ENCODE measurements around the gene ST14.
"Not testable (repeated sequence)": the region's sequence is repeated elsewhere in the genome, so short reads cannot be mapped to it uniquely, and the experiment has no call there.

ST14 gene

DNA sequence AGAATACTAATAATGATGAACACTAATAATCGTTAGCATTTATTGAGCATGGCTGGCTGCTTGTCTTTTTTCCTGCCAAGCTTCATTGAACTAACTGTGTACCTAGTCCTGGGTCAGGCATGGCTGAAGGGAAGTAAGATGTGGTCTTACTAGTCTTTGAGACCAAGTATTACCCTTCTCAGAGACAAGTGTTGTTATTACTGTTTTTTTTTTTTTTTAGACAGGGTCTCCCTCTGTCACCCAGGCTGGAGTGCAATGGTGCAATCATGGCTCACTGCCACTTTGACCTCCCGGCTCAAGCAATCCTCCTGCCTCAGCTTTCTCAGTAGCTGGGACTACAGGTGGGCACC lies 4.6 kb downstream of the ST14 start:
- no peak for DNase-seq (ENCODE audit: low spot score)

DNA sequence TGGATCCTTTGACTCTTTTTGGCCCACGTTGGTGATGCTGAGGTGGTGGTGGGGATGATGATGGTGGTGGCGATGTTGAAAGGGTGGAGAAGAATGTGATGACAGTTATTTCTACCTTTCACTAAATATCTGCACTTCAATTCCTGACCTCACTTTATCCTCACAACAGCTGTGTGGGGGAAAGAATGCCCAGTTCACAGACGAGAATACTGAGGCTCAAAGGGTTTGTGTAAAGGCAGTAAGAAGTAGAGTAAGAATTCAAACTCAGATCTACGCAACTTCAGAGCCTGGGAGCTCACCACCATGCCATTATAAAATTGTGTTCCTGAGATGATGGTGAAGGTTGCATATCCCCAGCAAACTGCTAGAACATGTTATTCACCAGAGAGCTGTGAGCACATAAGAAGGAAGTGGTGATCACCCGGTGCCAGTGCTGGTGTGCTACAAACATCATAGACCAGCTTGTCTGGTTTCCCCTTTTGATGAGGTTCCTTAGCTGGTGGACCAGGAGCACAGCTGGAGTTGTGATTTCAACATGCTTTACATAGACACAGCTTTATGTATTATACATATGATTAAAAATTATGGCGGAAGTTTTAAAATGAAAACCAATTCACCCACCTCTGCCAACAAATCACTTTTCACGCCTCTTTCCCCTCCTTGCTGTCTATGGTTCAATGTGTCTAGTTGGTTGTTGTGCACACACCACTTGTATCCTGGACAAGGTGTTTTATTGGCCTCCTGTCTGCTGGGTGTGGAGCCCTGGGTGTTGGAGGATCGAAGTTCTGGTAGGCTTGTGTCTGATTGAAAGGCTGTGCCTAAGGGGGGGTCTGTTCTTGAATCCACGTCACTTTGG lies 6.2 kb downstream of the ST14 start:
- DNase-seq (ENCODE audit: low spot score) = peak; percentile 91

DNA sequence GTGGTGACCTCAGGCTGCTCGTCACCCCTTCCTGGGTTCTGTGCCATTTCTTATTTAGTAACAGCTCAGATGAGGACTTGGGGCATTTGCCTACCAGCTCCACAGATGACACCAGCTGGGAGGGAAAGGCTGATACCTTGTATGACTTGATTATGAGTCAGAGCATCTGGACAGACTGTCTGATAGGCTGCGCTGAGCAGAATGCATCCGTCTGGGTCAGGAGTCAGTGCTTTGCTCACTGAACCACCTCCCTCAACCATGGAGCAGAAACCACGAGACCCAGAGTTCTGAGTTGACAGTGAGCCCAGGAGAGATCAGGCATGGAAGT lies 6.8 kb downstream of the ST14 start:
- peak; percentile 97 for DNase-seq (ENCODE audit: low spot score)

DNA sequence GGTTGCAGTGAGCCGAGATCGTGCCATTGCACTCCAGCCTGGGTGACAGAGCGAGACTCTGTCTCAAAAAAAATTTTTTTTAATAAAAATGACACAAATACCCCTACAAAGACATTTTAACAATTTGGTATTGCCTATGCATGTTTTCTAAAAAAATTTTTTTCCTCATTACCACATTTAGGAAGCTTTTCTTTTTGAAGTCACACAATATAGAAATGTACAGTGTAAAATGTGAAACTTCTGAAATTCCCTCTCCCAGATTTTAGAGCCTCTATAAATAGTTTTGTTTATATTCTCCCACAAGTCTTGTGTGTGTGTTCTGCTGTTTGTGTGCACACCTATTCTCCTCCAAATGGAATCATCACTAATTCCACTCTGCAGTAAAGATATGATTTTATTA lies 7.6 kb downstream of the ST14 start:
- DNase-seq (ENCODE audit: low spot score) = no peak

DNA sequence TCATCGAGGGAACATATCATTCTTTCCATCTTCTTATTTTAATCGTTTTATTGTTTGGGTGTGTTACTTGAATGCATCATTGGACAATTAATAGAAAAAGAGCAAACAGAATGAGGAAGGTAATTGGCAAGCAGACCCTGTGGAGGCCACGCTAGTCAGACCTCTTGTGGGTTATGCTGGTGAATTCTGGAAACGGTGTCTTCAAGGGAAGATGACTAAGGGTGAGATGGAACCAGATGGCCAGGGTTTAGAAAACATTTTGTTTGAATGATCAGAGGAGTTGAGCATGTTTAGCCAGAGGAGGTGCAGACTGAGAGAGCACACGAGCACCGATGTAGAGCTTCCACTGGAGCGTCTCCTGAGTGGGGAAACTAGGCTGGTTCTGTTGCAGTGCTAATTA lies 8.5 kb downstream of the ST14 start:
- DNase-seq (ENCODE audit: low spot score) = peak; percentile 58

DNA sequence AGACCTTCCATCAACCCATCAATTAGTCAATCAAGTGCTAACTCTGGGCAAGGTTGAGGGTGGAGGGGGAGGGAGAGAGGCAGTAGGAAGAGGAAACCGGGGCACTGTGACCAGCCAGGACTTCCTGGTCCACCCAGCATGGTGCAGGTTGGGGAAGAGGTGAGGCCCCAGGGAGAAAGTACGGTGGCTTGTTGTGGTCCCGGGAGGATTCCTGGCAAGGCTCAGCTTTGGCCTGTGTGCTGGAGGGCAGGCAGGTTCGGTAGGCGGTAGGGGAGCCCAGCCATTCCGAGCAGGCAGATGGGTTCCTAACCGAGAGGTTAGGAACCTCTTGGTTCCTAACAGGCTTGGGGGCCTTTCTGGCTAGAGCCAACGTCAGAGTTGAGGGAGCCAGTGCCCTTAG lies 10.8 kb downstream of the ST14 start:
- no peak for DNase-seq (ENCODE audit: low spot score)

DNA sequence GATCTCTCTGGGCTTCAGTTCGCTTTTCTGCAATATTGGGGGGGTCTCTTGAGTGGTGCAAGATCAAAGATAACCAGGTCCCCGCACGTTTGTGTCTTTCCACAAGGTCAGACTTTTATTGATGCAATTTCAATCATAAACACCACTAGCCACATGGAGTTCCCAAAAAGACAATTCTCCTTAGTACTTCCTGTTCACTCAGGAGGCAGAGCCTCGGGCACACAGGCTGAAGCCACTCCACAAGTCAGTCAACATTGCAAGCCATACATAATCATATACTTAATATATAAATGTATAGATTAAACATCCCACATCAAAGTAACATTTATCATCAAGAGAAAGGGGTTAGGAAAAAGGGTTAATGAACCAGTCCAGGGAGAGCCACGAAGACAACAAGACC lies 12.0 kb downstream of the ST14 start:
- DNase-seq (ENCODE audit: low spot score) = no peak

DNA sequence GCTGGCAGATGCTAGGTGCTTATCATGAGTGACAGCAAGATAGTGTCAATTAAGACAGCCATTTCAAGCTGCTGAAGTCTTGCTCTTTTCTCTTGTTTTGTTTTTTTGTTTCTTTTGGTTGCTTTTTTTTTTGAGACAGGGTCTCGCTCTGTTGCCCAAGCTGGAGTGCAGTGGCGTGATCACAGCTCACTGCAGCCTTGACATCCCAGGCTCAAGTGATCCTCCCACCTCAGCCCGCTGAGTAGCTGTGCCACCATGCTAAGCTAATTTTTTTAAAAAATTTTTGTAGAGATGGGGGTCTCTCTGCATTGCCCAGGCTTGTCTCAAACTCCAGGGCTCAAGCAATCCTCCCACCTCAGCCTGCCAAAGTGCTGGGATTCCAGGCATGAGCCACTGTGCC lies 12.4 kb downstream of the ST14 start:
- not testable (repeated sequence) for DNase-seq (ENCODE audit: low spot score)

DNA sequence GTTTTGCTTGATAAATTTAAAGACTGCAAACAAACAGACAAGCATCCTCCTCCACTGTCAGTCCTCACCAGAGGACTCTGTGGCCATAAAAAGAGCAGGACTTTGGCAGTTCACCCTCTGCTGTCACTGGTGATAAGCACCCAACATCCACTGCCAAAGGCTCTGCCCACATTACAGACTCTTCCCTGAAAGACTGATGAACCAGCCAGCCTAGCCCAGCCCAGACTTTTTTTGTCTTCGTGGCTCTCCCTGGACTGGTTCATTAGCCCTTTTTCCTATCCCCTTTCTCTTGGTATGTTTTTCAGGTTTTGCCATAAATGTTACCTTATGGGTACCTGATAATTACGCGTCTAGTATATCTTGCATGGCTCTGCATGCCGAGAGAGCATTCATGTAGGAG lies 15.1 kb downstream of the ST14 start:
- peak; percentile 25 for DNase-seq (ENCODE audit: low spot score)

DNA sequence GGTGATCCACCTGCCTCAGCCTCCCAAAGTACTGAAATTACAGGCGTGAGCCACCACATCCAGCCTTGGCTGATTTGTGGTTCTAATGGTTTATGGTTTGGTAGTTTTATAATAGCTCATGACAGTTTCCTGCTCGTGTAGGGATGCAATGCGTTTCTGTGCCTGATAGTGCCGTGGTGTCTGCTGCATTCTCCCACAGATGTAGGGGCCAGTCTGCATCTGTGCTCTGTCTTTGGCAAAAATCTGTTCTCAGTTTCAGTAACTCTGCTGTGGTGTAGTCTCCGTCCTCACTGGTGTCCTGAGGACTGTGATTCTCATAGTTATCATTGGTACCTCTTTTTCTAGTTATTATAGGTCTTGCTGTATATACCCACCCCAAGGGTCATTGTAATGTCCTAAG lies 16.3 kb downstream of the ST14 start:
- DNase-seq (ENCODE audit: low spot score) = peak; percentile 82

DNA sequence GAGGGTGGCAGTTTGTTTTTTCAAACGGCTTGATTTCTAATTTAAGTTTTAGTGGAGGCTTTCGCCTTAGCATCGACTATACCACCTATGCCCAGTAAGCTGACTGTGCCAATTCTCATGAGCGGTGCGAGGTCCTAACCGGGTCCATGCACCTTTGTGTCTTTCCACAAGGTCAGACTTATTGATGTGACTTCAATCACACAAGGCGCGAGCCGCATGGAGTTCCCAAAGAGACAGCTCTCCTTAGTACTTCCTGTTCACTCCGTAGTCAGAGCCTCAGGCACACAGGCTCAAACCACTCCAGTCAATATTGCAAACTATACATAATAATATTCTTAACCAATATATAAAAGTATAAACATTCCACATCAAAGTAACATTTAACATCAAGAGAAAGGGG lies 18.2 kb downstream of the ST14 start:
- DNase-seq (ENCODE audit: low spot score) = peak; percentile 22

DNA sequence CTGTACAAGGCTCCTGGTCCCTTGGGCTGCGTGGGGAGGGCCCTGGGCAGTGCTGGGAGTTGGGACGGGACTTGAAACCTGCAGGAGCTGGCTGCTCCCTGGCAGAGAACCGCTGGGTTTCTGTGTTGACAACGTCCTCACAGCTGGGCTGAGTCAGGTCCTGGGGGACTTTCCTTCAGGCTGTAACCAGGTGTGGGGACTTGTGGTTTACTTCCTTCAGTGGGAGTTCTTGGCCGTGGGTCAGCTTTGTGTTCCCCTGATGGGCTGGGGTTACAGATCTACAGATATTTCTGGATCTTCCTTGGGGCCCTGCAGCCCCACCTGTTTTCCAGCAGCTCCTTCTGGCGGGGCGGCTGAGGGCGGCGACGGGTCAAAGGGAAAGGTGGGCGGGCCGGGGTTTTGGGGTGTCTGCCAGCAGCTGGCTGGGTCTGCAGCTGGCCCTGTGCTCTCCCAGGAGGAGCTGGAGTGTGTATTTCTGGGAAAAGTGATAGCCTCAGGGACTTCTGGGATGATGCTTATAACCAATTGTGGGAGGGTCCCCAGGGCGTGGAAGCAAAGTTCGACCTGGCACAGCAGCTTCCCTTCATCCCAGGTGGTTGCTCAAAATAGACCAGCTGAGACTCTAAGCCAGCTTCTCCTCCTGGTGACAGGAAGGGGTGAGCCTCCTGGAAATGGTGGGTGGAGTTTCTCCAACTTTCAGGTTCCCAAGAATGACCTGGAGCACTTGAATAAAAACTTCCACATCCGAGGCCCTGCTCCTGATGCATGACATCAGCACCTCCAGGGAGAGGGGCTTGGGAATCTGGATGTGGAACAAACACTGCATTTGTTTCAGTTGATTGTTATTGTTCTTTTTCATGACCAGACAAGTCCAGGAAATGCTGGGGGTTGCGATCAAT lies 19.1 kb downstream of the ST14 start:
- peak; percentile 88 for DNase-seq (ENCODE audit: low spot score)

DNA sequence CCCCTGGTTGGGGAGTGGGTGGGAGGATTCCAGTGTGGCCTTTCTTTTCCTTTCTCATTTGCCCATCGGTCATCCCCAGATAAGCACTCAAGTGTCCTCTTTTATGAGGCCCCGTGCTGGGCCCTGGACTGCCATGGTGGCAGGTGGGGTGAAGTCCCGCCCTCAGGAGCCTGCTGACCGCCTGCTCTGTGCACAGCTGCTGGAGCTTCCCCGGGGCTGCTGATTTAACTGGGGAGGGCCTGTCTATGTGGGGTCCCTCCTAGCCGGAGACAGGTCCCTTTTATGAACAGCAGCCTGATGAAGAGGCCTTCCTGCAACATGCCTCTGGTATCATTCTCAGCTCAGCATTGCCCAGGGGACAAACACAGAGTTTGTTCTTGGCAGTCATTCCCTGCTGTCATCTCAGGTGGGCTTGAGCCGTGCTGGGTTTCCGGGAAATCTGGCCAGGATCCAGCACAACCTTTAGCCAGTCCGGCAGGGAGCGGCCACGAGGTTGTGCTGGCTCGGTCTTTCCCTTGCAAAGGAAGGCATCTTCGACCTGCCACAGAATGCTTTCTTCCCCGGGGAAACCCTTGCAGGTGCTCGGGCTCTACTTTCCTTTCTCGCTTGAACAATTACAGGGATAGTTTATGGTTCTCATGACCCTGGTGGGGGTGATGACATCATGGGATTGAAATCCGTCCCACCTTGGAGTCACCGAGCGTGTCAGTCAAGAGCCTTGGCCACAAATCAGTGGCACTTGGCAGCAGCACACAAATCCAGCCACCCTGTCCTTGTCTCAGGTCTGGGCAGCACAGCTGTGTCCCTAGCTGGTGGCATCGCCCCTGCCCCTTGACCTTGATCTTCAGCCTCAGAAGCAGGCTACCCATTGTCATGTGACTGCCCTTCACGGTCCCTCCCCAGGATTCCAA lies 20.1 kb downstream of the ST14 start:
- peak; percentile 82 for DNase-seq (ENCODE audit: low spot score)

DNA sequence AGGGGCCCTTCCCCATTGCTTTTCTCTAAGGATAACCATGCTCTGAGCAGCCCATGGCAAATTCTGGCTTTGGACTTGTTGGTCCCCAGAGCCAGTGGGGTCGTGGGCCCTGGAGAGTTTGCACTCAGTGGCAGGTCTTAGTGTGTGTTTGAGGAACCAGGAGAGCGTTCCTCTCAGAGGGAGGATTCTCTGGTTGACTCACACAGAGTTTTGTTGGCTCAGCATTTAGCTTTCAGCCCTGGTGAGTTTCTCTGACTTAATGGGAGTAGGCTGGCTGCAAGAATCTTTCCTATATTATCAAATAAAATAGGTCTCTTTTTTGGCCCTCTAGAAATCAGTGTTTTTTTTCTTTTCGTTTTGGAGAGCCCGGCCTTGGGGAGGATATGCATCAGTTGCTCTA lies 20.9 kb downstream of the ST14 start:
- peak; percentile 77 for DNase-seq (ENCODE audit: low spot score)

DNA sequence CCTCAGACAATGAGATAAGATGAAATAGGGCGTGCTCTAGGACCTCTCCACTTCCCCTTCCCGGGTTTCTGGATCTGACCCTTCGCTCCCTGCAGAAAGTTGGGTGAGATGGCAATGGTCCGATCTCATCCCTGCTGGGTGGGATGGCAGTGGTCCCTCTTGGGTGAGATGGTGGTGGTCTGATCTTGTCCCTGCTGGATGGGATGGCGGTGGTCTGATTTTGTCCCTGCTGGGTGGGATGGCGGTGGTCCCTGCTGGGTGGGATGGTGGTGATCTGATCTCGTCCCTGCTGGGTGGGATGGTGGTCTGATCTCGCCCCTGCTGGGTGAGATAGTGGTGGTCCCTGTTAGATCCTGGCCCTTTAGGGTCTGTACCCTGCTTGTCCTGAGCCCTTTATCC lies 21.3 kb downstream of the ST14 start:
- DNase-seq (ENCODE audit: low spot score) = no peak

DNA sequence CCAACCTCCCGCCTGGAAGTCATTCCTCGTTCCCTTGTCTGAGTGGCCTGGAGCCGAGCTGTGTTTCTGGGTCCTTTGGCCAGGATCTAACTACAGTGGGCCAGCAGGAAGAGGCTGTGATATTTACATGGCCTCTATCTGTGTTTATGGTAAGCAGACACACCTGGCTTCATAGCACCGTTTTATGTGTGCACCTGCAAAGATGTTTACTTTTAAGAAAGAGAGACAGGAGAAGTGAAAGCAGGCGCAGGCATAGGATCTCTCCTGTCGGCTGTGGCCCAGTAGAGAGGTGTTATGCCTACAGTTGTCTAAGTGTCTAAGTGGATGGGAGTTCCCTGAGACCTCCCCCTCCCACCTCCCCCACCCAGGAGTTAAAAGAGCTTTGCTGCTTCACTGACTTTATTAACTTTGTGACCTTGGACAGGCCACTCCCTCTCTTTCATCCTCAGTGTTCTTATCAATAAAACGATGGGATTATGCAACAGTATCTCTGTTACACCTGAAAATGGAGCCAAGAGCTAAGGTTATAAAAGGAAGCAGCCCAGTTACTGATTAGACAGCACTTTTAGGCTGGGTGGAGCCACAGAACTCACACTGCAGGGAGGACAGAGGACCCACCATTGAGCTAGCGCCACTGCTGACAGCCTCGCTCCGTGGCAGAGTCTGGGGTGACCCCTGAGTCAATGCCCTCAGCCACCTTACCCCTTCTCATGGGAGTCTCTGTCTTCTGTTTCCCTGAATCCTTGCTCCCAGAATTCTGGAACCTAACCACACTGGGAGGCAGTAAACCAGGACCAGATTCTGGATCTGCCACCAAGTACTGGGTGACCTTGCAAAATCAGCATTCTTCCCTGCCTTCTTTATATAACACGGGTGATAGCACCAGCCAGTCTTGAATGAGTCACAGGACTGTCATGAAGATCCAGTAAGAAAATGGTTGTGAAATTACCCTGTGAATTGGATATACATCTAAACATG lies 22.0 kb downstream of the ST14 start:
- DNase-seq (ENCODE audit: low spot score) = peak; percentile 95

DNA sequence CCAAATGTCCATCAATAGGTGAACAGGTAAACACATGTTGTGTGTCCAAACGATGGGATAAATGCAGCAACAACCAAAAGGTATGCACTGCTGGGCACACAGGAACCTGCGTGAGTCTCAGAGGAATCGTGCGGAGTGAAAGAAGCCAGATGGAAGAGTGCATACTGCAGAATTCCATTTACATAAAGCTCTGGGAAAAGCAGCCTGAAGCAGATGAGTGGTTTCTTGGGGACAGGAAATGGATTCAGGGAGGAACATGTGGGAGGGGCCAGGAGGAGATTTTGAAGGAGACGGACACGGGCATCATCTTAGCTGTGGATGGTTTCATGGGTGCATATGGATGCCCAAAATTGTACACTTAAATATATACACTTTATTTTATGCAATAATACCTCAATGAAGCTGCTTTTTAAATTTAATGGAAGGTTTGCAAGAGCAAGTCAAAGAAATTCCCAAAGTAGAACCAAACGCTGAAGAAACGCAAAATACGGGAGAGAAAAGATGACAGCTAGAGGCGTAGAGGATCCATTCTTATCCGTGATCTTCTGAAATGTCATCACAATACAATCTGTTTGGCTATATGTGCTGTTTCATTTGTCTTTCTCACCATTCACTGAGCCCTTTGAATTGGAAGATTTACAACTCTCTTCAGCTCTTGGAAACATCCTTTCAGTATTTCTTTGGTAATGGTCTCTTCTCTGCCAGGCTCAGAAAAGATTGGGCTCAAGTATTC lies 24.5 kb downstream of the ST14 start:
- DNase-seq (ENCODE audit: low spot score) = no peak

DNA sequence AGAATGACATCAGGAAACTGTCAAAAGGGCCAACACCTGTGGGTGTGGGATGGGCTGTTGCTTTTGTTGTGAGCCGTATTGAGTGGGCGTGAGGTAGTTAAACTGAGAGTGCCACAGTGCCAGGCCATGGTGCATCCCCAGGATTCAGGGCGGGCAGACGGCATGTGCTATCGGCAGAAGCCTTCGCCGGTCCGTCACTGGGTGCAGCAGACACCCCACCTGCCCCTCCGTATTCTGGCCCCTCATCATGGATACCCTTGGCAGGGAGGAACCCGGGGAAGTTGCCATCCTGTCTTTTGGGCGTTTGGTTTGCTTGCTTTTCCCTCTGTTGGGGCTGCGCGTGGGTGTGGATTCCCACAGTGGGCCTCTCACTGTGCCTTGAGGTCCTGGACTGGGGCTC lies 27.5 kb downstream of the ST14 start:
- DNase-seq (ENCODE audit: low spot score) = no peak

DNA sequence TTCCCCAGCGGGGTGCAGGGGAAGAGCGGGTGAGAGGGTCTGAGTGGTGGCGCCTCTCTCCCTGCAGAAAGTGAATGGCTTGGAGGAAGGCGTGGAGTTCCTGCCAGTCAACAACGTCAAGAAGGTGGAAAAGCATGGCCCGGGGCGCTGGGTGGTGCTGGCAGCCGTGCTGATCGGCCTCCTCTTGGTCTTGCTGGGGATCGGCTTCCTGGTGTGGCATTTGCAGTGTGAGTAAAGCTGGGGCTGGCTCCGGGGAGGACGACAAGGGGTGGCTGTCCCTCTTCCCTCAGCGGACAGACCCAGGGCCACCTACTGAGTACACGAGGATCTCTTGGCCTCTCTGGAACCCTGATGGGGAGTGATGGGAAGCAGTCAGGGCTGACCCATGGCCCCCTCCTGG lies 28.5 kb downstream of the ST14 start:
- DNase-seq (ENCODE audit: low spot score) = no peak

DNA sequence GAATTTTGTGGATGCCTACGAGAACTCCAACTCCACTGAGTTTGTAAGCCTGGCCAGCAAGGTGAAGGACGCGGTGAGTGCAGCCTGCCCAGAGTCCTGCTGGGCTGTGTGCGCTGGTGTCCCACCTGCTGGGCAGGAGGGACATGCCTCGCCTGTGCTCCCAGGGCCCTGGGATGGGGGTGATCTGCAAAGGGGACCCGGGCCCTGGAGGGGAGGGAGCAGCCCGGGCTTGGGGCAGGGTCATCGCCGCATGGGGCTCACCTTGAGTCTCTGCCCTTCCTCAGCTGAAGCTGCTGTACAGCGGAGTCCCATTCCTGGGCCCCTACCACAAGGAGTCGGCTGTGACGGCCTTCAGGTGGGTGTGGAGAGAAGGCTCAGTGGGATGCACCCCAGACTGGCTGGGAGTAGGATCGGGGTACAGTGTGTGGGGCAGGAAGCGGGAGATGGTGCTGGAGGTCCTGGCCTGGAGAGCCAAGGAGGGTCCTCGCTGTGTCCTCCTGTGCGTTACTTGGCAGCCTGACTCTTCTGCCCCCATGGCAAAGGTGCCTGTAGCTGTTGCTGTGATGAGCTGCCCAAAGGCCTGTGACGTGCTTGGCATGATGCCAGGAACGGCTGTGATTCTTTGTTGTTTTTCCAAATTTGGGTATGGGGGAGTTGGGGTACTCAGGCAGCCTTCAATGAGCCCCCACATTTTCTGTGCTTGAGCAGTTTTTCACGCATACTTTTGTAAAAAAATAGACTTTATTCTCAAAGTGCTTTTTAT lies 29.2 kb downstream of the ST14 start:
- peak; percentile 34 for DNase-seq (ENCODE audit: low spot score)

Measured in NAMALWA (cell line).